HG03025 (cell line): Measurements from ENCODE around the gene FTSJ1.
"Not testable (repeated sequence)": the region's sequence is repeated elsewhere in the genome, so short reads cannot be mapped to it uniquely, and the experiment has no call there.

Source experiments
- ATAC-seq: cut with Tn5 transposase; IDR thresholded peaks from one replicate; pipeline ENCODE4 v1.9.1; 2021; ENCODE audit warnings: mild to moderate bottlenecking, moderate library complexity; ENCODE audit not compliant: unreplicated experiment, low FRiP score

FTSJ1 gene

GRCh38 chrX:48475774-48476577, at the start of gene FTSJ1:
Gene FTSJ1 (plus strand): TSS chrX:48476199. CDS start chrX:48478048, 1,849 bp downstream.
- ATAC-seq: peak; percentile 81

- ATAC-seq: not testable (repeated sequence)
Observed at GRCh38 chrX:48427027-48427716, 48.8 kb upstream of the FTSJ1 start.

GRCh38 chrX:48429606-48430005, 46.4 kb upstream of the FTSJ1 start:
- ATAC-seq: not testable (repeated sequence)

- not testable (repeated sequence) for ATAC-seq
Observed at GRCh38 chrX:48430166-48430565, 45.8 kb upstream of the FTSJ1 start.

GRCh38 chrX:48433713-48434112, 42.3 kb upstream of the FTSJ1 start:
- not testable (repeated sequence) for ATAC-seq

- not testable (repeated sequence) for ATAC-seq
Observed at GRCh38 chrX:48447201-48447600, 28.8 kb upstream of the FTSJ1 start.

- ATAC-seq: no peak
Observed at GRCh38 chrX:48450076-48450475, 25.9 kb upstream of the FTSJ1 start.

- no peak for ATAC-seq
Observed at GRCh38 chrX:48451708-48452107, 24.3 kb upstream of the FTSJ1 start.

GRCh38 chrX:48456628-48457331, 19.2 kb upstream of the FTSJ1 start:
- no peak for ATAC-seq

GRCh38 chrX:48458711-48459110, 17.3 kb upstream of the FTSJ1 start:
- no peak for ATAC-seq

- no peak for ATAC-seq
Observed at GRCh38 chrX:48459483-48459882, 16.5 kb upstream of the FTSJ1 start.

- no peak for ATAC-seq
Observed at GRCh38 chrX:48460031-48460430, 16.0 kb upstream of the FTSJ1 start.

GRCh38 chrX:48460606-48461005, 15.4 kb upstream of the FTSJ1 start:
- no peak for ATAC-seq

GRCh38 chrX:48461830-48462229, 14.2 kb upstream of the FTSJ1 start:
- ATAC-seq: no peak

GRCh38 chrX:48465336-48465933, 10.6 kb upstream of the FTSJ1 start:
- ATAC-seq: no peak

- ATAC-seq: no peak
Observed at GRCh38 chrX:48466696-48467095, 9.3 kb upstream of the FTSJ1 start.

GRCh38 chrX:48467281-48467761, 8.7 kb upstream of the FTSJ1 start:
- no peak for ATAC-seq

- no peak for ATAC-seq
Observed at GRCh38 chrX:48468247-48468671, 7.7 kb upstream of the FTSJ1 start.

- ATAC-seq: no peak
Observed at GRCh38 chrX:48468693-48469691, 7.0 kb upstream of the FTSJ1 start.
